H9 (cell line): ENCODE results near the gene TNKS1BP1. TPM values are rescaled to one million over a fixed set of nuclear protein-coding genes. Genes with fewer than 3 reads are reported as not detected.

Source experiments
- DNase-seq: peaks from one replicate; pipeline ENCODE4 v3.0.0-alpha.2; 2017
- H2AFZ ChIP-seq: one replicate; pipeline ENCODE4 v1.6.1; 2013; ENCODE audit warnings: mild to moderate bottlenecking, low read length, control low read depth, moderate library complexity
- H2AK5ac ChIP-seq: 2 replicates; pipeline ENCODE4 v1.6.1; 2013; ENCODE audit warnings: low read length, control low read depth, mixed read lengths; ENCODE audit not compliant: insufficient read length
- H2BK120ac ChIP-seq: one replicate; pipeline ENCODE4 v1.6.1; 2013; ENCODE audit warnings: low read depth, mild to moderate bottlenecking, low read length, control low read depth, inconsistent platforms; ENCODE audit not compliant: poor library complexity, severe bottlenecking
- H2BK12ac ChIP-seq: 2 replicates; pipeline ENCODE4 v1.6.1; 2013; ENCODE audit warnings: low read length, control low read depth, mixed read lengths, low read depth; ENCODE audit not compliant: insufficient read length
- H2BK15ac ChIP-seq: 2 replicates; pipeline ENCODE4 v1.6.1; 2013; ENCODE audit warnings: low read depth, low read length, control low read depth
- H2BK20ac ChIP-seq: one replicate; pipeline ENCODE4 v1.6.1; 2013; ENCODE audit warnings: low read depth, mild to moderate bottlenecking, low read length, control low read depth, inconsistent platforms; ENCODE audit not compliant: poor library complexity, severe bottlenecking
- H2BK5ac ChIP-seq: 2 replicates; pipeline ENCODE4 v1.6.1; 2013; ENCODE audit warnings: low read length, control low read depth, mixed read lengths; ENCODE audit not compliant: insufficient read length
- H3K14ac ChIP-seq: 2 replicates; pipeline ENCODE4 v1.6.1; 2013; ENCODE audit warnings: low read length, control low read depth; ENCODE audit not compliant: insufficient read depth
- H3K18ac ChIP-seq: 2 replicates; pipeline ENCODE4 v1.6.1; 2013; ENCODE audit warnings: low read depth, mild to moderate bottlenecking, mixed read lengths, low read length, control low read depth; ENCODE audit not compliant: insufficient read length
- H3K23ac ChIP-seq: 2 replicates; pipeline ENCODE4 v1.6.1; 2013; ENCODE audit warnings: low read length, control low read depth, mixed read lengths, low read depth; ENCODE audit not compliant: insufficient read length
- H3K23me2 ChIP-seq: 2 replicates; pipeline ENCODE4 v1.6.1; 2013; ENCODE audit warnings: low read depth, mild to moderate bottlenecking, mixed read lengths, low read length, control low read depth; ENCODE audit not compliant: insufficient read length, poor library complexity, severe bottlenecking
- H3K27ac ChIP-seq: 2 replicates; pipeline ENCODE4 v1.5.1; 2013; ENCODE audit warnings: low read length, control low read depth, mixed read lengths, low read depth; ENCODE audit not compliant: insufficient read length
- H3K27me3 ChIP-seq: 2 replicates; pipeline ENCODE4 v1.6.1; 2013; ENCODE audit warnings: low read length, control low read depth, inconsistent platforms; ENCODE audit not compliant: insufficient read depth
- H3K4ac ChIP-seq: 2 replicates; pipeline ENCODE4 v1.6.1; 2013; ENCODE audit warnings: low read depth, mild to moderate bottlenecking, control low read depth, inconsistent platforms, low read length, moderate library complexity
- H3K4me1 ChIP-seq: 2 replicates; pipeline ENCODE4 v1.6.1; 2013; ENCODE audit warnings: low read length, control low read depth, inconsistent platforms; ENCODE audit not compliant: insufficient read depth
- H3K4me2 ChIP-seq: 2 replicates; pipeline ENCODE4 v1.6.1; 2013; ENCODE audit warnings: low read length, control low read depth, mixed read lengths; ENCODE audit not compliant: insufficient read length, insufficient read depth
- H3K56ac ChIP-seq: 2 replicates; pipeline ENCODE4 v1.6.1; 2013; ENCODE audit warnings: low read depth, mild to moderate bottlenecking, mixed read lengths, low read length, control low read depth; ENCODE audit not compliant: insufficient read length
- H3K79me1 ChIP-seq: 2 replicates; pipeline ENCODE4 v1.6.1; 2013; ENCODE audit warnings: low read depth, mild to moderate bottlenecking, moderate library complexity, low read length, control low read depth, inconsistent platforms; ENCODE audit not compliant: insufficient read depth, poor library complexity, severe bottlenecking
- H3K79me2 ChIP-seq: 2 replicates; pipeline ENCODE4 v1.6.1; 2013; ENCODE audit warnings: low read length, control low read depth, inconsistent platforms; ENCODE audit not compliant: insufficient read depth
- H3K9ac ChIP-seq: 2 replicates; pipeline ENCODE4 v1.6.1; 2013; ENCODE audit warnings: low read length, control low read depth, mixed read lengths; ENCODE audit not compliant: insufficient read length; ENCODE audit errors: extremely low read depth
- H3K9me3 ChIP-seq: one replicate; pipeline ENCODE4 v1.6.1; 2013; ENCODE audit warnings: low read depth, low read length, inconsistent platforms; ENCODE audit not compliant: control insufficient read depth
- H3T11ph ChIP-seq: one replicate; pipeline ENCODE4 v1.6.1; 2013; ENCODE audit warnings: mild to moderate bottlenecking, low read length, control low read depth, inconsistent platforms
- H4K20me1 ChIP-seq: one replicate; pipeline ENCODE4 v1.6.1; 2013; ENCODE audit not compliant: control insufficient read depth, insufficient read length, insufficient read depth
- H4K5ac ChIP-seq: 2 replicates; pipeline ENCODE4 v1.6.1; 2013; ENCODE audit warnings: low read depth, mild to moderate bottlenecking, mixed read lengths, low read length, control low read depth; ENCODE audit not compliant: insufficient read length
- H4K8ac ChIP-seq: replicated peaks from 2 replicates; pipeline ENCODE4 v1.6.1; 2013; ENCODE audit warnings: low read length, control low read depth, mixed read lengths, low read depth; ENCODE audit not compliant: insufficient read length
- H4K91ac ChIP-seq: 2 replicates; pipeline ENCODE4 v1.6.1; 2013; ENCODE audit warnings: low read depth, mild to moderate bottlenecking, moderate library complexity, mixed read lengths, low read length, control low read depth; ENCODE audit not compliant: insufficient read length
- H3K27ac Mint-ChIP-seq, 3 experiments: 2 replicates in 2 of 3; 3 replicates in 1 of 3; pipeline ENCODE4 v1.8.0; 2020 to 2021; ENCODE audit warnings: mixed read lengths in 3 of 3, mild to moderate bottlenecking in 1 of 3, moderate library complexity in 1 of 3
- H3K27me3 Mint-ChIP-seq: 2 replicates; pipeline ENCODE4 v1.8.0; 2021; ENCODE audit warnings: low read depth, mild to moderate bottlenecking, moderate library complexity, mixed read lengths
- H3K36me3 Mint-ChIP-seq, 3 experiments: 2 replicates in 2 of 3; 3 replicates in 1 of 3; pipeline ENCODE4 v1.8.0; 2020 to 2021; ENCODE audit warnings: low read depth in 3 of 3, mixed read lengths in 3 of 3; ENCODE audit not compliant: insufficient read depth in 1 of 3
- H3K4me1 Mint-ChIP-seq, 2 experiments: 2 replicates each; pipeline ENCODE4 v1.8.0; 2020; ENCODE audit warnings: mixed read lengths in 2 of 2
- H3K4me3 Mint-ChIP-seq, 2 experiments: 2 replicates in 1 of 2; 3 replicates in 1 of 2; pipeline ENCODE4 v1.8.0; 2020 to 2021; ENCODE audit warnings: mild to moderate bottlenecking in 2 of 2, mixed read lengths in 2 of 2, moderate library complexity in 1 of 2
- H3K9me3 Mint-ChIP-seq, 2 experiments: 2 replicates in 1 of 2; 3 replicates in 1 of 2; pipeline ENCODE4 v1.8.0; 2020; ENCODE audit warnings: mild to moderate bottlenecking in 2 of 2, mixed read lengths in 2 of 2, moderate library complexity in 1 of 2
- CTCF ChIP-seq: fragments of 200-600 bp; sonication (generic); conservative IDR thresholded peaks from 3 replicates; pipeline ENCODE4 v1.8.0; 2021; ENCODE audit warnings: antibody characterized with exemption, mild to moderate bottlenecking
- WGBS: extraction: QIAGEN DNeasy Blood & Tissue Kit; methylation state at CpG from one replicate; pipeline ENCODE4 v1.1.7; 2013; ENCODE audit warnings: missing lambda C conversion rate, low lambda C conversion rate, mixed read lengths; ENCODE audit not compliant: insufficient read length; ENCODE audit errors: extremely low coverage; 5-methylcytosine and 5-hydroxymethylcytosine counted together
- total RNA-seq: library from RNA; stranded (reverse); gene quantifications from 2 replicates; pipeline ENCODE4 v1.2.1, GENCODE V29; 2021

TNKS1BP1 gene
- total RNA-seq, 1 experiment from 2014 or later: 130 TPM

- Histone ChIP-seq H4K8ac (no peak overlapping the region), H3K18ac (no peak overlapping the region), H3K56ac (no peak overlapping the region), H3K4me1 (peaks cover 25% of the 10 kb centered on the region; the same call in 1 of the 2 replicates), H2BK120ac (no peak overlapping the region), H3K23ac (no peak overlapping the region), H3K23me2 (no peaks in the 10 kb centered on the region), H3K27ac (no peak overlapping the region), H3K27me3 (no peaks in the 10 kb centered on the region), H4K20me1 (no peaks in the 10 kb centered on the region), H4K91ac (no peak overlapping the region), H3K9me3 (no peaks in the 10 kb centered on the region), H3K4ac (no peak overlapping the region), H2BK15ac (no peak overlapping the region), H3K14ac (no peak overlapping the region; the same call in 1 of the 2 replicates), H2BK5ac (no peak overlapping the region), H2AK5ac (no peak overlapping the region), H3K9ac (no peak overlapping the region), H3T11ph (no peak overlapping the region), H2BK20ac (no peak overlapping the region), H2AFZ (no peak overlapping the region), H3K79me2 (peaks cover 6% of the 10 kb centered on the region), H3K79me1 (peaks cover 13% of the 10 kb centered on the region), H4K5ac (no peak overlapping the region), H2BK12ac (no peak overlapping the region), H3K4me2 (no peak overlapping the region)
- Mint-ChIP-seq H3K4me1 (peaks cover 24 to 25% of the 10 kb centered on the region in 2 experiments), H3K36me3 (peaks cover 20 to 28% (median 20%) of the 10 kb centered on the region in 3 experiments), H3K4me3 (no peak overlapping the region), H3K27ac (peak overlapping the region in 2 of 3 experiments; percentile 7 to 88; a peak in 4 of 7 replicates), H3K27me3 (no peaks in the 10 kb centered on the region), H3K9me3 (no peaks in the 10 kb centered on the region; a peak in 1 of 5 replicates)
- DNase-seq: no peak
- no peak for TF ChIP-seq CTCF
- WGBS: no CpG with 5 or more reads among the region's 2 CpGs
Measured at GRCh38 chr11:57318178-57318577, 6.6 kb downstream of the TNKS1BP1 start.
